Neural cell (in vitro differentiated cells): ENCODE data around the gene DUSP2. TPM values are rescaled to one million over a fixed set of nuclear protein-coding genes. Genes with fewer than 3 reads are reported as not detected.
"Not testable (repeated sequence)": the region's sequence is repeated elsewhere in the genome, so short reads cannot be mapped to it uniquely, and the experiment has no call there.

Source experiments
- H2AFZ ChIP-seq: fragments of 200-600, 300-800 bp; sonication (generic), shearing (Covaris generic); 2 replicates; pipeline ENCODE4 v1.6.0; 2014; ENCODE audit warnings: low read depth, mild to moderate bottlenecking, antibody characterized with exemption, low read length, moderate library complexity
- H3F3A ChIP-seq: fragments of 200-600 bp; shearing (Covaris generic); 2 replicates; pipeline ENCODE4 v1.6.1; 2016; ENCODE audit warnings: mild to moderate bottlenecking, moderate library complexity, mixed read lengths, antibody characterized with exemption, low read length; ENCODE audit not compliant: insufficient read depth, poor library complexity, severe bottlenecking
- H3K27ac ChIP-seq: fragments of 200-600, 300-800 bp; sonication (generic), shearing (Covaris generic); 2 replicates; pipeline ENCODE4 v1.5.1; 2014; ENCODE audit warnings: mild to moderate bottlenecking, low read length, moderate library complexity
- H3K27me3 ChIP-seq: fragments of 300-800, 200-600 bp; sonication (generic), shearing (Covaris generic); 2 replicates; pipeline ENCODE4 v1.6.0; 2014; ENCODE audit warnings: mild to moderate bottlenecking, low read depth, low read length, moderate library complexity; ENCODE audit not compliant: insufficient read depth
- H3K36me3 ChIP-seq: fragments of 300-800, 200-600 bp; sonication (generic), shearing (Covaris generic); 2 replicates; pipeline ENCODE4 v1.5.1; 2014; ENCODE audit warnings: mild to moderate bottlenecking, antibody characterized with exemption, low read length, moderate library complexity; ENCODE audit not compliant: insufficient read depth
- H3K4me2 ChIP-seq: fragments of 300-800, 200-600 bp; sonication (generic), shearing (Covaris generic); 2 replicates; pipeline ENCODE4 v1.6.0; 2014; ENCODE audit warnings: mild to moderate bottlenecking, low read length
- H3K4me3 ChIP-seq: fragments of 300-800, 200-600 bp; sonication (generic), shearing (Covaris generic); 2 replicates; pipeline ENCODE4 v1.5.1; 2014; ENCODE audit warnings: mild to moderate bottlenecking, low read length, moderate library complexity
- H3K79me2 ChIP-seq: fragments of 200-600 bp; shearing (Covaris generic); replicated peaks from 2 replicates; pipeline ENCODE4 v1.6.0; 2014; ENCODE audit warnings: mild to moderate bottlenecking, low read length, moderate library complexity; ENCODE audit not compliant: insufficient read depth
- H3K9ac ChIP-seq: fragments of 300-800, 200-600 bp; sonication (generic), shearing (Covaris generic); 2 replicates; pipeline ENCODE4 v1.6.1; 2016; ENCODE audit warnings: mild to moderate bottlenecking, low read length, mixed read lengths
- H3K9me2 ChIP-seq: fragments of 200-600 bp; shearing (Covaris generic); 2 replicates; pipeline ENCODE4 v1.6.1; 2016; ENCODE audit warnings: mild to moderate bottlenecking, low read length, mixed read lengths; ENCODE audit not compliant: insufficient read depth
- H3K9me3 ChIP-seq: fragments of 200-600, 300-800 bp; sonication (generic), shearing (Covaris generic); 2 replicates; pipeline ENCODE4 v1.6.1; 2016; ENCODE audit warnings: mild to moderate bottlenecking, mixed run types, low read length, moderate library complexity, mixed read lengths
- H4K20me1 ChIP-seq: fragments of 200-600 bp; shearing (Covaris generic); 2 replicates; pipeline ENCODE4 v1.6.1; 2016; ENCODE audit warnings: mild to moderate bottlenecking, mixed run types; ENCODE audit not compliant: insufficient read depth
- EP300 ChIP-seq: fragments of 450-650 bp; conservative IDR thresholded peaks from 2 replicates; pipeline ENCODE4 v1.6.1; 2014; ENCODE audit warnings: antibody characterized with exemption, mild to moderate bottlenecking, moderate library complexity; ENCODE audit not compliant: poor library complexity, severe bottlenecking
- EZH2 ChIP-seq: fragments of 200-600, 300-800 bp; shearing (Covaris generic), sonication (generic); IDR thresholded peaks from 2 replicates; pipeline ENCODE4 v1.6.1; 2014; ENCODE audit warnings: antibody characterized with exemption, low read length, borderline replicate concordance, mild to moderate bottlenecking; ENCODE audit not compliant: insufficient read depth, poor library complexity, severe bottlenecking
- MXI1 ChIP-seq: fragments of 450-650 bp; conservative IDR thresholded peaks from 2 replicates; pipeline ENCODE4 v1.6.1; 2014; ENCODE audit warnings: antibody characterized with exemption, mild to moderate bottlenecking; ENCODE audit not compliant: poor library complexity, severe bottlenecking
- POLR2AphosphoS5 ChIP-seq: IDR thresholded peaks from 2 replicates; pipeline ENCODE4 v1.6.1; 2012
- RAD21 ChIP-seq: fragments of 450-650 bp; conservative IDR thresholded peaks from 2 replicates; pipeline ENCODE4 v1.6.1; 2014; ENCODE audit warnings: antibody characterized with exemption, mild to moderate bottlenecking, moderate library complexity
- REST ChIP-seq: IDR thresholded peaks from 2 replicates; pipeline ENCODE4 v1.6.1; 2012; ENCODE audit warnings: borderline replicate concordance
- SMC3 ChIP-seq: fragments of 450-650 bp; conservative IDR thresholded peaks from 2 replicates; pipeline ENCODE4 v1.6.1; 2014; ENCODE audit warnings: antibody characterized with exemption, mild to moderate bottlenecking, moderate library complexity; ENCODE audit not compliant: poor library complexity
- TAF1 ChIP-seq: IDR thresholded peaks from 2 replicates; pipeline ENCODE4 v1.6.1; 2012; ENCODE audit warnings: low read depth
- polyA plus RNA-seq: library from polyadenylated mRNA; depleted of rRNA; stranded (reverse); fragments of >200 nt; gene quantifications from 2 replicates; pipeline ENCODE4 v1.2.3, GENCODE V29; 2014
- TF ChIP-seq, protein P1 (sequence below): fragments of 450-650 bp; IDR thresholded peaks from 2 replicates; pipeline ENCODE4 v1.5.1; 2014; ENCODE audit warnings: antibody characterized with exemption, mild to moderate bottlenecking, moderate library complexity; ENCODE audit not compliant: poor library complexity, severe bottlenecking

DUSP2 gene
- polyA plus RNA-seq, 1 donor from 2014 or later = 2.1 TPM

DNA sequence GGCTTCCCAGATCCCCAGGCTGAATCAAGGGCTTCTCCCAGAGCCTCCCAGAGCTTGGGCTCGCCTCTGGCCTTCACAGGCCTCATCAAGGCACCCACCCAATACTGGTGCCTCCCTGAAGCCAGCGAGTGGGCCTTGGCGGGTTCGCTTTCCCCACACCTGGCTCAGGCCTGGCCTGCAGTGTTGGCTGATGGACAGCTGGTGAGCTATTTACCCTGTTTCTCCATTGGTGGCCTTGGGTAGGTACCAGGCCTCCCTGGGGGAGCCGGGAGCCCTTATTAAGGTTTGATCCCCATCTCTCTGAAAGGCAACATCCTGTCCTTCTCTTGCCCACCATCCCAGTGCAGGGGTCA is 18.2 kb upstream of the DUSP2 start:
- Histone ChIP-seq H3F3A (no peaks in the 10 kb centered on the region), H3K27me3 (no peaks in the 10 kb centered on the region), H2AFZ (no peak overlapping the region), H3K9ac (no peak overlapping the region), H3K36me3 (no peaks in the 10 kb centered on the region), H3K27ac (no peak overlapping the region), H3K9me3 (no peaks in the 10 kb centered on the region), H4K20me1 (no peaks in the 10 kb centered on the region), H3K4me3 (no peak overlapping the region), H3K79me2 (no peaks in the 10 kb centered on the region), H3K4me2 (no peak overlapping the region), H3K9me2 (no peaks in the 10 kb centered on the region)
- TF ChIP-seq EP300 (no peak), REST (no peak), MXI1 (no peak), EZH2 (no peak), RAD21 (no peak), SMC3 (no peak), POLR2AphosphoS5 (no peak), TAF1 (no peak)
- TF ChIP-seq, protein P1, sequence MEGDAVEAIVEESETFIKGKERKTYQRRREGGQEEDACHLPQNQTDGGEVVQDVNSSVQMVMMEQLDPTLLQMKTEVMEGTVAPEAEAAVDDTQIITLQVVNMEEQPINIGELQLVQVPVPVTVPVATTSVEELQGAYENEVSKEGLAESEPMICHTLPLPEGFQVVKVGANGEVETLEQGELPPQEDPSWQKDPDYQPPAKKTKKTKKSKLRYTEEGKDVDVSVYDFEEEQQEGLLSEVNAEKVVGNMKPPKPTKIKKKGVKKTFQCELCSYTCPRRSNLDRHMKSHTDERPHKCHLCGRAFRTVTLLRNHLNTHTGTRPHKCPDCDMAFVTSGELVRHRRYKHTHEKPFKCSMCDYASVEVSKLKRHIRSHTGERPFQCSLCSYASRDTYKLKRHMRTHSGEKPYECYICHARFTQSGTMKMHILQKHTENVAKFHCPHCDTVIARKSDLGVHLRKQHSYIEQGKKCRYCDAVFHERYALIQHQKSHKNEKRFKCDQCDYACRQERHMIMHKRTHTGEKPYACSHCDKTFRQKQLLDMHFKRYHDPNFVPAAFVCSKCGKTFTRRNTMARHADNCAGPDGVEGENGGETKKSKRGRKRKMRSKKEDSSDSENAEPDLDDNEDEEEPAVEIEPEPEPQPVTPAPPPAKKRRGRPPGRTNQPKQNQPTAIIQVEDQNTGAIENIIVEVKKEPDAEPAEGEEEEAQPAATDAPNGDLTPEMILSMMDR = no peak

DNA sequence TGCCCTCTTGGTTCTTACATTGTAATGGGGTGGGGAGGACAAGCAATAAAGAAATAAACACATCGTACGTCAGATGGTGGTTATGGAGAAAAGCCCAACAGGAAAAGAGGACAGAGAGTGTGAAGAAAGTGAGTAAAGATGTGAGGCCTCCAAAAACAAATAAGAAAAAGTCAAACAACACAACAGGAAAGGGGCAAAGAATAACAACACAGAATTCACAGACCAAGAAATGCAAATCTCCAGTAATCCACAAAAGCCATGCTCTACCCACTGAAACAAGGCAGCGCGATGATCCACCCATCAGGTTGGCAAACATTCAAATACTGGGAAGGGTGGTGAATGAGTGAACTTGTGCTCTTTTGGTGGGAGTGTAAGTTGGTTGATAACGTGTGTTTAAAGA is 16.7 kb upstream of the DUSP2 start:
- TF ChIP-seq, protein P1 = no peak
- TF ChIP-seq POLR2AphosphoS5 = no peak
- TF ChIP-seq REST = no peak
- no peak for TF ChIP-seq RAD21
- TF ChIP-seq EP300 = no peak
- no peak for TF ChIP-seq MXI1
- no peak for TF ChIP-seq SMC3
- TF ChIP-seq EZH2 = no peak
- TF ChIP-seq TAF1 = no peak
- H3K9ac ChIP-seq = no peak overlapping the region
- no peak overlapping the region for H3K4me2 ChIP-seq
- no peaks in the 10 kb centered on the region for H3K9me2 ChIP-seq
- no peaks in the 10 kb centered on the region for H3K9me3 ChIP-seq
- H3F3A ChIP-seq = no peaks in the 10 kb centered on the region
- H3K27me3 ChIP-seq = no peaks in the 10 kb centered on the region
- H3K4me3 ChIP-seq = no peak overlapping the region
- no peak overlapping the region for H2AFZ ChIP-seq
- no peaks in the 10 kb centered on the region for H4K20me1 ChIP-seq
- H3K36me3 ChIP-seq = no peaks in the 10 kb centered on the region
- no peak overlapping the region for H3K27ac ChIP-seq
- no peaks in the 10 kb centered on the region for H3K79me2 ChIP-seq

DNA sequence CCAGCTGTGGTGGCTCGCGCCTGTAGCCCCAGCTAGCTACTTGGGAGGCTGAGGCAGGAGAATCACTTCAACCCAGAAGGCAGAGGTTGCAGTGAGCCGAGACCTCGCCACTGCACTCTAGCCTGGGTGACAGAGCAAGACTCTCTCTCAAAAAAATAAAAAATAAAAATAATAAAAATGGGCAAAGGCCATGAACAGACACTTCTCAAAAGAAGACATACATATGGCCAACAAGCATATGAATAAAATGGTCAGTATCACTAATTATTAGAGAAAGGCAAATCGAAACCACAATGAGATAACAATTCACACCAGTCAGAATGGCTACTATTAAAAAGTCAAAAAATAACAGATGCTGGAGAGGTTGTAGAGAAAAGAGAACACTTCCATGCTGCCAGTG is 15.1 kb upstream of the DUSP2 start:
- H3K9ac ChIP-seq = not testable (repeated sequence)

More for the DNA sequence above, 15.1 kb upstream of the DUSP2 start:
- not testable (repeated sequence) for H3K36me3 ChIP-seq, H2AFZ ChIP-seq, H3K4me2 ChIP-seq, H3F3A ChIP-seq, H3K4me3 ChIP-seq, H4K20me1 ChIP-seq, H3K27me3 ChIP-seq, H3K27ac ChIP-seq, H3K9me3 ChIP-seq, H3K79me2 ChIP-seq, H3K9me2 ChIP-seq
